SK-N-SH treated with all-trans-retinoic acid at 6 μM for 48 hours (cell line): Measurements from ENCODE around the gene ADRA2B.

ENCODE experiments used
- ATAC-seq: fragments of 200-7000 bp; cut with Tn5 transposase; 3 replicates; pipeline ENCODE4 v1.9.1; 2020; ENCODE audit warnings: mild to moderate bottlenecking, moderate library complexity
- ARNTL ChIP-seq: fragments of 450-650 bp; formaldehyde crosslinking; IDR thresholded peaks from 2 replicates; pipeline ENCODE4 v1.5.0; 2020; ENCODE audit warnings: low read depth, mild to moderate bottlenecking, moderate library complexity, borderline replicate concordance
- BACH2 ChIP-seq: fragments of 250-450 bp; sonication (Bioruptor Pico); IDR thresholded peaks from 2 replicates; pipeline ENCODE4 v1.9.0; 2021; ENCODE audit warnings: mild to moderate bottlenecking, borderline replicate concordance
- CREB5 ChIP-seq: fragments of 250-450 bp; sonication (Bioruptor Pico); IDR thresholded peaks from 2 replicates; pipeline ENCODE4 v1.5.1; 2020; ENCODE audit warnings: low read depth, mild to moderate bottlenecking, moderate library complexity
- CSDC2 ChIP-seq: fragments of 250-450 bp; sonication (Bioruptor Pico); IDR thresholded peaks from 2 replicates; pipeline ENCODE4 v1.5.0; 2020; ENCODE audit warnings: mild to moderate bottlenecking, moderate library complexity
- CSRNP3 ChIP-seq: fragments of 250-450 bp; sonication (Bioruptor Pico); IDR thresholded peaks from 2 replicates; pipeline ENCODE4 v1.5.1; 2021; ENCODE audit warnings: mild to moderate bottlenecking, moderate library complexity
- ESRRG ChIP-seq: fragments of 250-450 bp; sonication (Bioruptor Pico); IDR thresholded peaks from 2 replicates; pipeline ENCODE4 v1.6.1; 2021; ENCODE audit warnings: mild to moderate bottlenecking
- ISL1 ChIP-seq: fragments of 250-450 bp; sonication (Bioruptor Pico); IDR thresholded peaks from 2 replicates; pipeline ENCODE4 v2.1.2; 2022; ENCODE audit warnings: mild to moderate bottlenecking, moderate library complexity
- OSR1 ChIP-seq: fragments of 250-450 bp; sonication (Bioruptor Pico); IDR thresholded peaks from 2 replicates; pipeline ENCODE4 v1.8.0; 2022; ENCODE audit warnings: moderate library complexity, mild to moderate bottlenecking, inconsistent platforms
- PPARA ChIP-seq: fragments of 250-450 bp; sonication (Bioruptor Pico); IDR thresholded peaks from 2 replicates; pipeline ENCODE4 v1.5.0; 2020; ENCODE audit warnings: mild to moderate bottlenecking, borderline replicate concordance
- RARB ChIP-seq: fragments of 250-450 bp; sonication (Bioruptor Pico); IDR thresholded peaks from 2 replicates; pipeline ENCODE4 v1.8.0; 2021; ENCODE audit warnings: mild to moderate bottlenecking, moderate library complexity
- SNAI2 ChIP-seq: fragments of 250-450 bp; sonication (Bioruptor Pico); IDR thresholded peaks from 2 replicates; pipeline ENCODE4 v1.5.0; 2020; ENCODE audit warnings: mild to moderate bottlenecking, moderate library complexity
- TCF4 ChIP-seq: fragments of 250-450 bp; sonication (Bioruptor Pico); IDR thresholded peaks from 2 replicates; pipeline ENCODE4 v1.8.0; 2021; ENCODE audit warnings: mild to moderate bottlenecking, moderate library complexity, borderline replicate concordance
- TOX ChIP-seq: fragments of 250-450 bp; sonication (Bioruptor Pico); IDR thresholded peaks from 2 replicates; pipeline ENCODE4 v1.8.0; 2021; ENCODE audit warnings: mild to moderate bottlenecking, moderate library complexity, borderline replicate concordance
- TSHZ2 ChIP-seq: fragments of 250-450 bp; sonication (Bioruptor Pico); IDR thresholded peaks from 2 replicates; pipeline ENCODE4 v1.5.0; 2020; ENCODE audit warnings: mild to moderate bottlenecking, moderate library complexity
- ZC3H10 ChIP-seq: fragments of 250-450 bp; sonication (Bioruptor Pico); IDR thresholded peaks from 2 replicates; pipeline ENCODE4 v1.5.1; 2021; ENCODE audit warnings: mild to moderate bottlenecking, moderate library complexity
- ZFP3 ChIP-seq: fragments of 250-450 bp; sonication (Bioruptor Pico); IDR thresholded peaks from 2 replicates; pipeline ENCODE4 v1.5.0; 2020; ENCODE audit warnings: mild to moderate bottlenecking, moderate library complexity
- ZFP30 ChIP-seq: fragments of 450-650 bp; formaldehyde crosslinking; IDR thresholded peaks from 2 replicates; pipeline ENCODE4 v1.5.0; 2022; ENCODE audit warnings: mild to moderate bottlenecking, moderate library complexity
- ZNF565 ChIP-seq: fragments of 450-650 bp; formaldehyde crosslinking; conservative IDR thresholded peaks from 2 replicates; pipeline ENCODE4 v1.5.0; 2020; ENCODE audit warnings: low read depth, mild to moderate bottlenecking, moderate library complexity
- ZNF70 ChIP-seq: fragments of 450-650 bp; formaldehyde crosslinking; IDR thresholded peaks from 2 replicates; pipeline ENCODE4 v1.5.0; 2020; ENCODE audit warnings: mild to moderate bottlenecking, moderate library complexity
- ZNF8 ChIP-seq: fragments of 450-650 bp; formaldehyde crosslinking; IDR thresholded peaks from 2 replicates; pipeline ENCODE4 v1.5.0; 2020; ENCODE audit warnings: mild to moderate bottlenecking, moderate library complexity
- TF ChIP-seq, protein P1 (sequence below): fragments of 250-450 bp; sonication (Bioruptor Pico); IDR thresholded peaks from 2 replicates; pipeline ENCODE4 v1.8.0; 2020; ENCODE audit warnings: mild to moderate bottlenecking, moderate library complexity, borderline replicate concordance

Gene ADRA2B

DNA sequence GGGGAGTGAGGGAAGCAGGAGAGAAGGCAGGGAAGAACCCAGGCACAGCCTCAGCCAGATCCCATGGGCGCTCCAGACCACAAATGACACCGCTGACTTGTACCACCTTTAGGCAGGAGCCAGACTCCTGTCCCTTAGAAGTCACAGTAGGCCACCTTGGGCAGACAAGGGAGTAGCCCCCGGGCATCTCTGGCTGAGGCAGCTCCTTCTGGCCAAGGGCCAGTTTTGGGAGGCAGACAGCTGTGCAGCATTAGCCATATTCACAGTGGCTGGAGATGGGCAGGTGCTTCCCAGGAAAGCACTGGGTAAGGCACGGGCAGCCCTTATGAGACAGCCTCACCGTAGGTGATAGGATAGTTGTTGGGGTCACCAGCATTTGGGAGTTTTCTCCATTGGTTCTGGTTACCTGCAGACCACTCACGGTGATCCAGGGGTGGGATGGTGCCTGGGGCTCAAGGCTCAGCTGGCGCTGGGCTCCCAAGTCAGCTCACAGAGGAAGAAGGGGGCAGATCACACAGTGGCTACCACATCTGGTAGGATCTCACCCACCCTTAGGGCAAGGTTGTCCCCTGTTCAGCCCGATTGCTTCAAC is 19.9 kb upstream of the ADRA2B start (continued):
- TF ChIP-seq, protein P1, sequence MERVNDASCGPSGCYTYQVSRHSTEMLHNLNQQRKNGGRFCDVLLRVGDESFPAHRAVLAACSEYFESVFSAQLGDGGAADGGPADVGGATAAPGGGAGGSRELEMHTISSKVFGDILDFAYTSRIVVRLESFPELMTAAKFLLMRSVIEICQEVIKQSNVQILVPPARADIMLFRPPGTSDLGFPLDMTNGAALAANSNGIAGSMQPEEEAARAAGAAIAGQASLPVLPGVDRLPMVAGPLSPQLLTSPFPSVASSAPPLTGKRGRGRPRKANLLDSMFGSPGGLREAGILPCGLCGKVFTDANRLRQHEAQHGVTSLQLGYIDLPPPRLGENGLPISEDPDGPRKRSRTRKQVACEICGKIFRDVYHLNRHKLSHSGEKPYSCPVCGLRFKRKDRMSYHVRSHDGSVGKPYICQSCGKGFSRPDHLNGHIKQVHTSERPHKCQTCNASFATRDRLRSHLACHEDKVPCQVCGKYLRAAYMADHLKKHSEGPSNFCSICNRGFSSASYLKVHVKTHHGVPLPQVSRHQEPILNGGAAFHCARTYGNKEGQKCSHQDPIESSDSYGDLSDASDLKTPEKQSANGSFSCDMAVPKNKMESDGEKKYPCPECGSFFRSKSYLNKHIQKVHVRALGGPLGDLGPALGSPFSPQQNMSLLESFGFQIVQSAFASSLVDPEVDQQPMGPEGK (CRISPR knock-in tag), result no peak
- no peak for TF ChIP-seq ISL1
- no peak for TF ChIP-seq RARB
- TF ChIP-seq ZFP3, result no peak

DNA sequence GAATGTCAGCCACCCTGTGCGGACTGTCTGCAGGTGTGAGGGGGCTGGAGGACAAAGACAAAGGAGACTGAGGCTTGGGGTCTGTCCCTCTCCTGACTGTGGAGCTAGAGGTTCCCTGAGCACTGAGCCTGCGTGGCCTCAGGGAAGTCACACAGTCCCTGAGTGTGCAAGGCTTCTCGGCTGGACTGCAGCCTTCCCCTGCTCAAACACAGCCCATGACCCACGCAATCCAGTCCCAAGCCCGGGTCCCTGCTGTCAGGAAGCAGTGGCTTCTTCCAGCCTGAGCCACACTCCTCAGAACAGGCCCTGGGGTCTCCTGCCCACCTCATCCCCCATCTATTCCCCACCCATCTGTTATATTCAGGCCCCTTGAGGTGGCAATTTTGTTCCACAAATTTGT is 19.2 kb upstream of the ADRA2B start:
- TF ChIP-seq BACH2 (no peak), ZNF8 (CRISPR knock-in tag) (no peak), CSDC2 (CRISPR knock-in tag) (no peak), RARB (no peak), ZC3H10 (no peak), OSR1 (CRISPR knock-in tag) (no peak), ZNF565 (CRISPR knock-in tag) (no peak), ZFP30 (CRISPR knock-in tag) (no peak), ARNTL (CRISPR knock-in tag) (no peak), TSHZ2 (CRISPR knock-in tag) (no peak), PPARA (CRISPR knock-in tag) (no peak), CSRNP3 (no peak), CREB5 (CRISPR knock-in tag) (no peak), ISL1 (no peak), TOX (CRISPR knock-in tag) (no peak), ZFP3 (no peak), ZNF70 (CRISPR knock-in tag) (no peak), TCF4 (no peak), ESRRG (CRISPR knock-in tag) (no peak)
- TF ChIP-seq, protein P1 (CRISPR knock-in tag), result no peak
- ATAC-seq, result no peak

- ATAC-seq, result no peak
- TF ChIP-seq, protein P1 (CRISPR knock-in tag), result no peak
- TF ChIP-seq ISL1 (no peak), CREB5 (CRISPR knock-in tag) (no peak), TOX (CRISPR knock-in tag) (no peak), CSRNP3 (no peak), SNAI2 (no peak), CSDC2 (CRISPR knock-in tag) (no peak), ZNF8 (CRISPR knock-in tag) (no peak), ESRRG (CRISPR knock-in tag) (no peak), ZNF70 (CRISPR knock-in tag) (no peak), OSR1 (CRISPR knock-in tag) (no peak), PPARA (CRISPR knock-in tag) (no peak)
Observed at GRCh38 chr2:96135171-96135570, 18.8 kb upstream of the ADRA2B start.
